RCC 7860 (cell line): ENCODE measurements around the gene MAP10.
"Not testable (repeated sequence)": the region's sequence is repeated elsewhere in the genome, so short reads cannot be mapped to it uniquely, and the experiment has no call there.

ENCODE experiments used
- DNase-seq: peaks from one replicate; pipeline ENCODE4 v3.0.0-alpha.2; 2015; ENCODE audit warnings: low spot score
- FAIRE-seq: peaks from 2 replicates; lab custom pipeline; 2012; peaks lifted over from hg19 to GRCh38; lab: Jason Lieb, UNC

MAP10 gene, protein sequence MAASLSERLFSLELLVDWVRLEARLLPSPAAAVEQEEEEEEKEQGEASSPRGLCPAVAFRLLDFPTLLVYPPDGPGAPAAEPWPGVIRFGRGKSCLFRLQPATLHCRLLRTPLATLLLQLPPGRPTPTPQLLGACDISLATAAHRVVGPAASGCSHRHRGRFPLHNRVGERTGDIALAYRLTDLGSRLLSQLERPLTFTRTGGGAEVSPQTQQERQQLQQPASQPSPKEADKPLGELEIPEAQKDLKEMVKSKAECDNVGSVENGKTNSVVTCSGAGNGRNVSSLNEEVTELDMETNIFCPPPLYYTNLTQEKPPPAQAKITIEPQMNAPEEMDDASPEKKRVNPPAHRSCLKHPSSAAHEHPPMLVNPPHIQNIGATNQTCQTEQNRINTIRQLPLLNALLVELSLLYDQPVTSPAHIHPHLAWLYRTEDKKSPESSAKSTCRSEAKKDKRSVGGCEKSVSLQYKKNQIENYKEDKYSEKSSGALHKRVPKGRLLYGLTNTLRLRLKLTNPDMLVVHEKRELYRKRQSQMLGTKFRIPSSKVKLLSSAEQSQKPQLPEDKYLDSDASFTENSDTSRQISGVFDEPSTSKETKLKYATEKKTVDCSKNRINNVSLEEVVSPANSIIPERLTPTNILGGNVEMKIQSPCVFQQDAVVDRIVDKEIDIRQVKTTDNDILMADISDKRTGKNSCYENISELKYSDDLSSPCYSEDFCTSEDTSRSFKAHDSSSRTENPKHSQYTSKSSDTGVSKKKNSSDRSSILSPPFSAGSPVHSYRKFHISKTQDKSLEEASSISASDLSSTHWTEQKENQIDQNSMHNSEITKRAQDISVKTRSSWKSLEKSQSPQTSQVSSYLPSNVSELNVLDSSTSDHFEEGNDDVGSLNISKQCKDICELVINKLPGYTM

GRCh38 chr1:232805269-232806185 is at the start of gene MAP10:
MAP10 (plus strand) TSS chr1:232805416; CDS start chr1:232805450, 34 bp downstream.
- no peak for DNase-seq
- no peak for FAIRE-seq

- DNase-seq (no peak), FAIRE-seq (no peak)
Measured at GRCh38 chr1:232764458-232765251, 40.6 kb upstream of the MAP10 start.

DNA sequence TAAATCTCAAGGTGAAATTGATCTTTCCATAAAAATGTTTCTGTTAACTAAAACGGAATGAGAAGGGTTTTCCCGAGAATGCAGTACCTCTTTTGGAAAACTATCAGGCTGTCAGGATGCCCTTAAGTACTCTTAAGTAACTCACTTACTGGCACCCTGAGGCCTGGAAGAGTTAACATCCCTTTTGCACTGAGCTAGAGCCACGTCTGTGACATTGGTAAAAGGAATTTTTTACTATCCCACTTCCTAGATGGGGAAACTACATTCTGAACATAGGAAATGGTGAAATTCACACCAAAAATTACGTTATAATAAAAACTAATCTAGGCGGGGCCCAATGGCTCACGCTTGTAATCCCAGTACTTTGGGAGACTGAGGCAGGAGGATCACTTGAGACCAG is 39.7 kb upstream of the MAP10 start:
- DNase-seq (peak; percentile 40), FAIRE-seq (peak; percentile 54)

DNA sequence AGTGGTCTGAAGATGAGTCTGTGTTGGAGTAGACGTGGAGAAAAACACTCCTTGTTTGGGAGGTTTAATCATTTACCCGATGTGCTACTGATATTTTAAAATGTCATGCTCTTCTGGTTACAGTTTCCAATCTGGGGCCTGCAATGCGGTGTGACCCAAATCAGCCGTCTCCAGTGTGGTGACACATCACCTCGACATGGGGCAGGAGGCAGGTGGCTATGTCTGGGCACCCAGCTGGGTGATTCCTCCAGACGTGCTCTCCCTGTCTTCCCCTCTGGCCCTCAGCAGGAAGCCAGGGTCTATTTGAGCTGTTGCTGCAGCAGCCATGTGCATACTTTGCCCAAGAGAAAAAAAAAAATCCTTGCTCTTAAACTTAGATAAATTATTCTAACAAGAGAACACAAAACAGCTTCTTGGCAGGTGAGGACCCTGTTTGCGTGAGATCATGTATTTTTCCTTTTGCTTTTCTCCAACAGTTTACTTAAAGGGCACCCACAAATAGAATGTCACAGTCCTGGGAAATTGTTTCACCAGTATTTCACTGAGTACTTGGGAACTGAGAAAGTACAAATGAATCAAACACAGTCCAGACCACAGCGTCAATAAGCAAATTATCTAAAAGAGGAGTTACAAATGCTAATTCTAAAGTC is 38.9 kb upstream of the MAP10 start:
- peak; percentile 98 for DNase-seq
- peak; percentile 99 for FAIRE-seq

DNA sequence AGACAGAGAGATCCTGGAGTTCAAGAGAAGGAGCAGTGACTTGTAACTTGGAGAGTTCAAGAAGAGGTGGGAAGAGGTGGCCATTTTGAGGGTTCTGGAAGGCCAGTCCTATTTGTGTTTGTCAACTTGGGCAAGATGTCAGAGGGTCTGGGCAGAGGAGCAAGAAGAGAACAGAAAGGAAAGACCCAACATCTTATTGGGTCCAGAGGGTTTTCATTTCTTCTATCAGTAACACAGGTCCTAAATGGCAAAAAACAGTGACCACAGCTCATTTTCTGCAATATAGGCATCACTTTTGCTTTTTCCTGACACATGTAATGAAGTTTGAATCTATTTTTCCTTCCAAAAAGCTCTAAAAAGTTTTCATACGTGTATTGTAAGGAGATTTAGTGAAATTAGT is 38.3 kb upstream of the MAP10 start:
- DNase-seq (no peak), FAIRE-seq (no peak)

GRCh38 chr1:232767305-232768074 is 37.7 kb upstream of the MAP10 start:
- FAIRE-seq = peak; percentile 96
- peak; percentile 94 for DNase-seq

DNA sequence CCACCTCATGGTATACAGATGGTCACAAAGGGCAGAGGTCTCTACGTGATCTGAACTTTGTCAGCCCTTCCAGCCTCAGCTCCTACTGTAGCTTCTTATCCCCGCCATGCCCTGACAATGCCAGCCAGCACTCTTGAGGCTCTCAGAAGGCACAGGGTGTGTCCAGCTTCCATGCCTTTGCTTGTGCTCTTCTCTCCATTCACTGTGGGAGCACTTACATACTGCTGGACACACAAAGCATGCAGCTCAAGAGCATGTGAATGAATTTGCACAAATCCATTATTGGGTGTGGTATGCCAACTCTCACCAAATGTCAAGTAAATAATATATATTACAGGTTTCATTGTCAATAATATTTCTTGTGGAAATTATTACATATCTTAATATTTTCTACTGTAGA is 36.4 kb upstream of the MAP10 start:
- FAIRE-seq (no peak), DNase-seq (no peak)

GRCh38 chr1:232769733-232770132 is 35.5 kb upstream of the MAP10 start:
- FAIRE-seq (no peak), DNase-seq (no peak)

DNA sequence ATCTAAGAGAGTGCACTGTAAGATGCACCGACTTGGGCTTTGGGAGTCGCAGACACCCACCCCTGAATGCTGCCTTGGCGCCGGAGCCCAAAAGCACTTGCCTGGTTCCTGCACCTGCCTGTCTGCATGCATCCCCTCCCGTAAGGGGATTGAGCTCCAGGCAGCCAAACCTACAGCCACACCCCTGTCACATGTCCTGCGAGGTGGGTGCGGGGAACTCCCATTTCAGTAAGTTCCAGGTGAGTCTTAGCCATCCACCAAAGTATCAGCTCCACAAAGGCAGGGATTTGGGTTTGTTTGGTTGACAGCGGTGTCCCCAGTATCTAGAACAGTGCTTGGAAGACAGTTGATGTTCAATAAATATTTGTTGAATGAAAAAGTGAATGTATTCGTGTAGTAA is 31.5 kb upstream of the MAP10 start:
- DNase-seq (no peak), FAIRE-seq (no peak)

GRCh38 chr1:232776526-232777106 is 28.6 kb upstream of the MAP10 start:
- no peak for DNase-seq
- no peak for FAIRE-seq

GRCh38 chr1:232780354-232780753 is 24.9 kb upstream of the MAP10 start:
- DNase-seq (no peak), FAIRE-seq (no peak)

DNA sequence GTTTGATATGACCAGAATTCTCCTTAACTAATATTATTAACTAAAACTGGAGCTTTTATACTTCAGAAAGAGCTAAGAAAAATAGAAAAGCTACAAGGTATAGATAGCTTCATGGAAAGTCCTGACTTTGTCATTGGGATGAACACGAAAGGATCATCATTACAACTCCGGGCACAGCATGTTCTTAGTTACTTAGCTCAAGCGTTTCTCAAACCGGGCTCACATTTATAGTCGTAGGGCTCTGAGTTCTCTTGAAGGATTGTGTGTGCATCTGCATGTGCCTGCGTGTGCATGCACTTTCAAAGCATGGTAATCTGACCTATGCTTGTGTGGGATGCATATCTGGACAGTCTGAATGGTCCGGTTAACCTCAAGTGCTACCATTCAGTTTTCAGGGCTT is 20.4 kb upstream of the MAP10 start:
- DNase-seq = no peak
- FAIRE-seq = no peak

DNA sequence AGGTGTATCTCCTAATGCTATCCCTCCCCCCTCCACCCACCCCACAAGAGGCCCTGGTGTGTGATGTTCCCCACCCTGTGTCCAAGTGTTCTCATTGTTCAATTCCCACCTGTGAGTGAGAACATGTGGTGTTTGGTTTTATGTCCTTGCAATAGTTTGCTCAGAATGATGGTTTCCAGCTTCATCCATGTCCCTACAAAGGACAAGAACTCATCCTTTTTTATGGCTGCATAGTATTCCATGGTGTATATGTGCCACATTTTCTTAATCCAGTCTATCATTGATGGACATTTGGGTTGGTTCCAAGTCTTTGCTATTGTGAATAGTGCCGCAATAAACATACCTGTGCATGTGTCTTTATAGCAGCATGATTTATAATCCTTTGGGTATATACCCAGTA is 19.6 kb upstream of the MAP10 start:
- not testable (repeated sequence) for DNase-seq, FAIRE-seq

GRCh38 chr1:232786845-232787455 is 18.3 kb upstream of the MAP10 start:
- no peak for FAIRE-seq
- no peak for DNase-seq

DNA sequence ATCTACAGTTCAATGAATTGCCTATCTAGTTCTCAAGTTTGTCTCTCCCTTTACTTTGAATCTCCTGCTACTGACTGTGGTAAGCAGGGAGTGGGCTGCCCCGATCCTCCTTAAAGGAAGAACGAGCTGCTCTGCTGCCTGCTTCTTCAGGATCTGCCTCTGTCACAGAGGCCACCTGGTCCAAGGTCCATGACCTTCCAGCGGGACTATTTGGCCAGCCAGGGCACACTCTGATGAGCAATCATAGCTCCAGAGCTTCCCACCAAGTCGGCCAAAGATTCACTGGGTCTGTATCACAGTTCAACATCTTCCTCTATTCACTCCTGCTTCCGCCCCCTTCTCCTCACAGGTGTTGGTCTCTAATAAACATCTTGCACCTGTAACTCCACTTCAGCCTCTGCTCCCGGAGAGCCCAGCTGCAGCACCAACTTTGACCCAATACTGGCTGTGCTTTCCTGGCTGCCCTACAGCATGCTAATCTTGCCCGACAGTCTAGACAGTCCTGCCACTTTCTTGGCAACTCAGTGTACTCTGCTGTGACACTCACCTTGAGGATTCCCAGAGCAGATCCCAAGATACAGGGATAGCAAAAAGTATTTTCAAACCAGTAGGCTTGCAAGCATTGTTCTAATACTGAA is 16.9 kb upstream of the MAP10 start:
- DNase-seq (no peak), FAIRE-seq (no peak)

GRCh38 chr1:232789651-232790050 is 15.6 kb upstream of the MAP10 start:
- no peak for FAIRE-seq
- DNase-seq = no peak

GRCh38 chr1:232792949-232793348 is 12.3 kb upstream of the MAP10 start:
- DNase-seq (no peak), FAIRE-seq (no peak)
